HG02642 (cell line): ENCODE data around the gene ZNF593.

ENCODE experiments used
- ATAC-seq: cut with Tn5 transposase; IDR thresholded peaks from one replicate; pipeline ENCODE4 v1.9.1; 2021; ENCODE audit warnings: mild to moderate bottlenecking; ENCODE audit not compliant: unreplicated experiment, poor library complexity

Gene ZNF593

GRCh38 chr1:26169669-26170471 lies at the start of gene ZNF593:
Gene ZNF593 (plus strand): TSS chr1:26169908. CDS start chr1:26169984, 76 bp downstream.
- ATAC-seq = peak; percentile 92

GRCh38 chr1:26121854-26122773 lies 47.6 kb upstream of the ZNF593 start:
- no peak for ATAC-seq

GRCh38 chr1:26122988-26123973 lies 46.4 kb upstream of the ZNF593 start:
- ATAC-seq = no peak

GRCh38 chr1:26124418-26125331 lies 45.0 kb upstream of the ZNF593 start:
- ATAC-seq = no peak

- ATAC-seq = no peak
These were observed 44.3 kb upstream of the ZNF593 start for GRCh38 chr1:26125382-26125781.

- no peak for ATAC-seq
These were observed 43.8 kb upstream of the ZNF593 start for GRCh38 chr1:26125946-26126320.

- ATAC-seq = peak; percentile 56
These were observed 43.2 kb upstream of the ZNF593 start for GRCh38 chr1:26126321-26127084.

GRCh38 chr1:26127235-26128163 lies 42.2 kb upstream of the ZNF593 start:
- ATAC-seq = no peak

- no peak for ATAC-seq
These were observed 39.9 kb upstream of the ZNF593 start for GRCh38 chr1:26129778-26130177.

GRCh38 chr1:26130695-26131094 lies 39.0 kb upstream of the ZNF593 start:
- no peak for ATAC-seq

GRCh38 chr1:26132128-26132833 lies 37.4 kb upstream of the ZNF593 start:
- no peak for ATAC-seq

GRCh38 chr1:26132834-26133167 lies 36.9 kb upstream of the ZNF593 start:
- ATAC-seq = no peak

GRCh38 chr1:26134466-26134865 lies 35.2 kb upstream of the ZNF593 start:
- ATAC-seq = no peak

- no peak for ATAC-seq
These were observed 30.6 kb upstream of the ZNF593 start for GRCh38 chr1:26138974-26139558.

GRCh38 chr1:26142159-26142558 lies 27.5 kb upstream of the ZNF593 start:
- no peak for ATAC-seq
